ENCODE results near the gene RHBDD3.

- no peak for TF ChIP-seq EZH2phosphoT487 (IDR thresholded peaks at IDR 0.05; ENCODE audit: low read depth)
- TF ChIP-seq CTCF (IDR thresholded peaks at IDR 0.05; ENCODE audit: low read depth, low read length), result no peak
Observed at GRCh38 chr22:29270475-29271271, 2.9 kb upstream of the RHBDD3 start.
